ENCODE results near the gene PLCL1. TPM values are rescaled to one million over a fixed set of nuclear protein-coding genes. Genes with fewer than 3 reads are reported as not detected.
A peak's percentile ranks its signal among the peaks of the same experiment; 100 is the strongest.

The PLCL1 gene
- total and polyA plus RNA-seq, 10 donors = 0.54 to 6.5 (median 4.0) TPM

GRCh38 chr2:198054299-198054698 lies 249.9 kb downstream of the PLCL1 start:
- no peaks in the 10 kb centered on the region for H3K9me3 ChIP-seq
- no peak for DNase-seq
- no peaks in the 10 kb centered on the region for H3K4me1 ChIP-seq
- H3K4me3 ChIP-seq = no peak overlapping the region
- no peak overlapping the region for H3K27ac ChIP-seq
- WGBS, 5 donors = 52 to 76% (median 66%) methylated on average over 1 of the region's 1 CpG
- no peak for TF ChIP-seq POLR2A (IDR thresholded peaks at IDR 0.05)
- TF ChIP-seq POLR2AphosphoS5 (IDR thresholded peaks at IDR 0.05) = no peak
- TF ChIP-seq CTCF (IDR thresholded peaks at IDR 0.05 in 8 of 11, conservative IDR thresholded peaks at IDR 0.05 in 3 of 11) = peak in 5 of 11 experiments; percentile 23 to 39 (median 35)
- intact Hi-C loops (cut with DNase I; ENCODE audit: low total_unique reads) = no loop called here
- H3K36me3 ChIP-seq = no peaks in the 10 kb centered on the region
- H3K27me3 ChIP-seq (replicated peaks in 1 of 7) = no peaks in the 10 kb centered on the region

DNA sequence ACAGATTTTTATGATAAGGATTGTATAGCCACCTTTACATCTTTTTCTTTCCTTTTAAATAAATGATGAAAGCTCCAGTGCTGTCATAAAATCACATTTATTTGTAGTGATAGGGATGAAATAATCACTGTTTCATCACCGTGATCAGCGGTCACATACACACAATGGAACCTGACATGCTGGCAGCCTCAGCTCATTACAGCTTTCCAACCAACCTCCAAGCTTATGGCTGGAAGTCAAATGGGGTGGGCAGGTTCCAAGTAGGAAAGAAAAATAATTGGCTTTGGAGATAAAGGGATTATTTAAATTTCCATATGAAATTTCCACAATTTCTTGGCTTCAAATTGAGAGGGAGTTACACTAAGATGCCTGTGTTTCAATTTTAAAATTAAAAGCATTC lies 251.3 kb downstream of the PLCL1 start:
- H3K9me3 ChIP-seq = no peaks in the 10 kb centered on the region
- no peak for TF ChIP-seq POLR2A (IDR thresholded peaks at IDR 0.05)
- H3K27me3 ChIP-seq (replicated peaks in 1 of 7) = no peaks in the 10 kb centered on the region
- DNase-seq = no peak
- 94 to 99% (median 96%) methylated on average over 2 of the region's 2 CpGs for WGBS, 5 donors
- intact Hi-C loops (cut with DNase I; ENCODE audit: low total_unique reads) = no loop called here
- H3K27ac ChIP-seq = no peak overlapping the region
- no peaks in the 10 kb centered on the region for H3K36me3 ChIP-seq
- no peak overlapping the region for H3K4me3 ChIP-seq
- H3K4me1 ChIP-seq = no peaks in the 10 kb centered on the region

GRCh38 chr2:198056836-198057235 lies 252.4 kb downstream of the PLCL1 start:
- Histone ChIP-seq H3K4me1 (no peaks in the 10 kb centered on the region), H3K27me3 (replicated peaks in 1 of 7) (no peaks in the 10 kb centered on the region), H3K9me3 (no peaks in the 10 kb centered on the region), H3K36me3 (no peaks in the 10 kb centered on the region), H3K27ac (no peak overlapping the region), H3K4me3 (no peak overlapping the region)
- WGBS, 5 donors = 82 to 96% (median 88%) methylated on average over 2 of the region's 2 CpGs
- DNase-seq = no peak
- intact Hi-C loops (cut with DNase I; ENCODE audit: low total_unique reads) = no loop called here
- TF ChIP-seq POLR2A (IDR thresholded peaks at IDR 0.05) (no peak), CTCF (IDR thresholded peaks at IDR 0.05 in 8 of 11, conservative IDR thresholded peaks at IDR 0.05 in 3 of 11) (no peak)

- H3K4me3 ChIP-seq = no peak overlapping the region
- intact Hi-C loops (cut with DNase I; ENCODE audit: low total_unique reads) = no loop called here
- H3K27ac ChIP-seq = no peak overlapping the region
- 80 to 85% (median 83%) methylated on average over 7 of the region's 7 CpGs for WGBS, 5 donors
- no peak for DNase-seq
- H3K4me1 ChIP-seq = no peaks in the 10 kb centered on the region
- H3K36me3 ChIP-seq = no peaks in the 10 kb centered on the region
- no peaks in the 10 kb centered on the region for H3K9me3 ChIP-seq
- no peaks in the 10 kb centered on the region for H3K27me3 ChIP-seq (replicated peaks in 1 of 7)
- TF ChIP-seq CTCF (IDR thresholded peaks at IDR 0.05 in 8 of 11, conservative IDR thresholded peaks at IDR 0.05 in 3 of 11) = no peak
- no peak for TF ChIP-seq POLR2AphosphoS5 (IDR thresholded peaks at IDR 0.05)
- TF ChIP-seq POLR2A (IDR thresholded peaks at IDR 0.05) = no peak
Observed at GRCh38 chr2:198059800-198060199, 255.4 kb downstream of the PLCL1 start.

- H3K27ac ChIP-seq = no peak overlapping the region
- H3K27me3 ChIP-seq (replicated peaks in 1 of 7) = no peaks in the 10 kb centered on the region
- no peaks in the 10 kb centered on the region for H3K9me3 ChIP-seq
- H3K4me1 ChIP-seq = no peaks in the 10 kb centered on the region
- WGBS, 5 donors = 87 to 92% (median 90%) methylated on average over 2 of the region's 2 CpGs
- no peak for DNase-seq
- intact Hi-C loops (cut with DNase I; ENCODE audit: low total_unique reads) = no loop called here
- TF ChIP-seq POLR2A (IDR thresholded peaks at IDR 0.05) = no peak
- no peak for TF ChIP-seq CTCF (IDR thresholded peaks at IDR 0.05 in 8 of 11, conservative IDR thresholded peaks at IDR 0.05 in 3 of 11)
- no peak for TF ChIP-seq POLR2AphosphoS5 (IDR thresholded peaks at IDR 0.05)
- no peak overlapping the region for H3K4me3 ChIP-seq
- H3K36me3 ChIP-seq = no peaks in the 10 kb centered on the region
Observed at GRCh38 chr2:198060277-198060676, 255.9 kb downstream of the PLCL1 start.
